Measurements from ENCODE around the gene KRTAP5-3.

The KRTAP5-3 gene

GRCh38 chr11:1642288-1643145 is 34.3 kb upstream of the KRTAP5-3 start:
- DNase-seq: no peak

- DNase-seq: no peak
Observed at GRCh38 chr11:1641096-1641495, 32.8 kb upstream of the KRTAP5-3 start.

- no peak for DNase-seq
Observed at GRCh38 chr11:1640076-1640946, 32.0 kb upstream of the KRTAP5-3 start.

GRCh38 chr11:1639666-1640065 is 31.4 kb upstream of the KRTAP5-3 start:
- DNase-seq: no peak

- DNase-seq: no peak
Observed at GRCh38 chr11:1639102-1639620, 30.9 kb upstream of the KRTAP5-3 start.

GRCh38 chr11:1638344-1638743 is 30.1 kb upstream of the KRTAP5-3 start:
- no peak for DNase-seq

- DNase-seq: no peak
Observed at GRCh38 chr11:1637628-1638027, 29.4 kb upstream of the KRTAP5-3 start.

GRCh38 chr11:1636291-1636950 is 28.2 kb upstream of the KRTAP5-3 start:
- no peak for DNase-seq

GRCh38 chr11:1633864-1634263 is 25.6 kb upstream of the KRTAP5-3 start:
- no peak for DNase-seq

- no peak for DNase-seq
Observed at GRCh38 chr11:1632053-1632714, 23.9 kb upstream of the KRTAP5-3 start.

GRCh38 chr11:1631066-1631568 is 22.9 kb upstream of the KRTAP5-3 start:
- no peak for DNase-seq

GRCh38 chr11:1630271-1630670 is 22.0 kb upstream of the KRTAP5-3 start:
- no peak for DNase-seq

- DNase-seq: no peak
Observed at GRCh38 chr11:1629326-1630185, 21.3 kb upstream of the KRTAP5-3 start, which contains the start of gene KRTAP5-5. Gene KRTAP5-5, plus strand, starts transcription at chr11:1629775. Its CDS starts 66 bp downstream, at chr11:1629841.

- peak; percentile 61 for DNase-seq
Observed at GRCh38 chr11:1628506-1629325, 20.5 kb upstream of the KRTAP5-3 start.

- no peak for DNase-seq
Observed at GRCh38 chr11:1625541-1625940, 17.3 kb upstream of the KRTAP5-3 start.

GRCh38 chr11:1624621-1625020 is 16.4 kb upstream of the KRTAP5-3 start:
- DNase-seq: no peak

GRCh38 chr11:1623716-1624115 is 15.5 kb upstream of the KRTAP5-3 start:
- no peak for DNase-seq

- no peak for DNase-seq
Observed at GRCh38 chr11:1622086-1622485, 13.8 kb upstream of the KRTAP5-3 start, which contains the start of gene KRTAP5-4. Gene KRTAP5-4, minus strand, starts transcription at chr11:1622138. Its CDS starts 45 bp downstream, at chr11:1622093.

GRCh38 chr11:1619449-1619848 is 11.2 kb upstream of the KRTAP5-3 start:
- no peak for DNase-seq

- no peak for DNase-seq
Observed at GRCh38 chr11:1618231-1618630, 10.0 kb upstream of the KRTAP5-3 start.

Measured in activated naive CD4-positive, alpha-beta T cell treated with anti-CD3 and anti-CD28 coated beads, Interleukin-2, amount 50 U/mL, for 16 hours (primary cell).